GM19025 (cell line): ENCODE results near the gene RGL3.
A peak's percentile ranks its signal among the peaks of the same experiment; 100 is the strongest.
"Not testable (repeated sequence)": the region's sequence is repeated elsewhere in the genome, so short reads cannot be mapped to it uniquely, and the experiment has no call there.

Source experiments
- ATAC-seq: cut with Tn5 transposase; IDR thresholded peaks from one replicate; pipeline ENCODE4 v1.9.1; 2021; ENCODE audit warnings: mild to moderate bottlenecking, low read depth, moderate library complexity; ENCODE audit not compliant: unreplicated experiment

RGL3 gene

GRCh38 chr19:11450570-11451326 is 31.6 kb upstream of the RGL3 start:
- no peak for ATAC-seq

- ATAC-seq: no peak
Observed at GRCh38 chr19:11448923-11449554, 29.9 kb upstream of the RGL3 start.

- no peak for ATAC-seq
Observed at GRCh38 chr19:11448410-11448809, 29.3 kb upstream of the RGL3 start.

- no peak for ATAC-seq
Observed at GRCh38 chr19:11447347-11448262, 28.5 kb upstream of the RGL3 start.

- no peak for ATAC-seq
Observed at GRCh38 chr19:11446652-11447301, 27.7 kb upstream of the RGL3 start.

GRCh38 chr19:11446271-11446651 is 27.1 kb upstream of the RGL3 start:
- no peak for ATAC-seq

GRCh38 chr19:11445141-11445540 is 26.0 kb upstream of the RGL3 start:
- no peak for ATAC-seq

GRCh38 chr19:11444059-11444458 is 24.9 kb upstream of the RGL3 start:
- ATAC-seq: no peak

- no peak for ATAC-seq
Observed at GRCh38 chr19:11437955-11438354, 18.8 kb upstream of the RGL3 start.

- ATAC-seq: no peak
Observed at GRCh38 chr19:11435833-11436313, 16.8 kb upstream of the RGL3 start.

GRCh38 chr19:11435057-11435832 is 16.1 kb upstream of the RGL3 start, which contains the start of the genes ODAD3 and PRKCSH:
Gene ODAD3, minus strand, starts transcription at chr19:11435121. Its CDS starts 105 bp downstream, at chr19:11435016.
Gene PRKCSH, plus strand, starts transcription at chr19:11435635. Its CDS starts 483 bp downstream, at chr19:11436118.
- peak; percentile 89 for ATAC-seq

- ATAC-seq: no peak
Observed at GRCh38 chr19:11434703-11435056, 15.6 kb upstream of the RGL3 start.

- ATAC-seq: not testable (repeated sequence)
Observed at GRCh38 chr19:11433526-11433925, 14.4 kb upstream of the RGL3 start.

- ATAC-seq: no peak
Observed at GRCh38 chr19:11426656-11427055, 7.5 kb upstream of the RGL3 start.

GRCh38 chr19:11425719-11426457 is 6.8 kb upstream of the RGL3 start:
- ATAC-seq: no peak

GRCh38 chr19:11423791-11424181 is 4.7 kb upstream of the RGL3 start:
- no peak for ATAC-seq

GRCh38 chr19:11423164-11423790 is 4.2 kb upstream of the RGL3 start:
- ATAC-seq: no peak
